GM06990 (cell line): ENCODE results near the gene PLA2G3.

Experiments used
- DNase-seq: peaks from one replicate; pipeline ENCODE4 v3.0.0-alpha.2; 2011; ENCODE audit not compliant: insufficient read length; ENCODE audit errors: extremely low read depth
- H3K27me3 ChIP-seq: replicated peaks from 2 replicates; pipeline ENCODE4 v1.6.0; 2011; ENCODE audit warnings: low read length; ENCODE audit not compliant: control insufficient read depth, insufficient read depth
- H3K36me3 ChIP-seq: 2 replicates; pipeline ENCODE4 v1.5.1; 2011; ENCODE audit warnings: low read length; ENCODE audit not compliant: control insufficient read depth, insufficient read depth
- H3K4me3 ChIP-seq: replicated peaks from 2 replicates; pipeline ENCODE4 v1.5.1; 2011; ENCODE audit warnings: low read depth, mild to moderate bottlenecking, control low read depth, low read length
- CTCF ChIP-seq: IDR thresholded peaks from 2 replicates; pipeline ENCODE4 v1.5.1; 2011; ENCODE audit warnings: low read length, control low read depth, mild to moderate bottlenecking, inconsistent platforms; ENCODE audit not compliant: insufficient read depth, poor library complexity, severe bottlenecking

The PLA2G3 gene

GRCh38 chr22:31102441-31103081 lies 37.7 kb downstream of the PLA2G3 start:
- no peak for DNase-seq
- Histone ChIP-seq H3K36me3 (no peaks in the 10 kb centered on the region), H3K4me3 (no peak overlapping the region), H3K27me3 (no peaks in the 10 kb centered on the region)
- no peak for TF ChIP-seq CTCF

- H3K4me3 ChIP-seq, result no peak overlapping the region
- no peak for DNase-seq
- no peaks in the 10 kb centered on the region; the same call in none of the 2 replicates for H3K36me3 ChIP-seq
- no peak for TF ChIP-seq CTCF
- no peaks in the 10 kb centered on the region for H3K27me3 ChIP-seq
These were observed 39.4 kb downstream of the PLA2G3 start for GRCh38 chr22:31100762-31101525.

GRCh38 chr22:31099841-31100761 lies 40.2 kb downstream of the PLA2G3 start:
- H3K4me3 ChIP-seq, result no peak overlapping the region
- H3K27me3 ChIP-seq, result no peaks in the 10 kb centered on the region
- H3K36me3 ChIP-seq, result peaks cover 2% of the 10 kb centered on the region
- TF ChIP-seq CTCF, result no peak
- DNase-seq, result no peak

- no peaks in the 10 kb centered on the region for H3K27me3 ChIP-seq
- no peak overlapping the region for H3K4me3 ChIP-seq
- no peak for DNase-seq
- no peak for TF ChIP-seq CTCF
- H3K36me3 ChIP-seq, result peaks cover 2% of the 10 kb centered on the region
These were observed 40.9 kb downstream of the PLA2G3 start for GRCh38 chr22:31099386-31099785.

GRCh38 chr22:31098632-31099110 lies 41.6 kb downstream of the PLA2G3 start:
- no peak overlapping the region for H3K4me3 ChIP-seq
- peaks cover 2% of the 10 kb centered on the region for H3K36me3 ChIP-seq
- DNase-seq, result no peak
- no peaks in the 10 kb centered on the region for H3K27me3 ChIP-seq
- no peak for TF ChIP-seq CTCF
